Activated CD8-positive, alpha-beta T cell treated with anti-CD3 and anti-CD28 coated beads for 36 hours (primary cell): ENCODE results near the gene TMEFF1. TPM values are rescaled to one million over a fixed set of nuclear protein-coding genes. Genes with fewer than 3 reads are reported as not detected.

Experiments used
- ATAC-seq: fragments of 200-7000 bp; cut with Tn5 transposase; one replicate; pipeline ENCODE4 v1.10.0; 2021; ENCODE audit warnings: mild to moderate bottlenecking, moderate library complexity
- CTCF ChIA-PET: fragments of 350-600 bp; sonication (Branson Sonifier 250); formaldehyde crosslinking; loops from one replicate; lab custom pipeline; 2021; ENCODE audit warnings: antibody characterized with exemption; lab: Charles Lee
- POLR2A ChIA-PET: fragments of 350-600 bp; sonication (Branson Sonifier 250); formaldehyde crosslinking; loops from one replicate; lab custom pipeline; 2021; ENCODE audit warnings: antibody characterized with exemption; lab: Charles Lee
- DNase-seq: peaks from one replicate; pipeline ENCODE4 v3.0.0-alpha.2; 2020
- H3K27ac Mint-ChIP-seq: one replicate; pipeline ENCODE4 v1.8.0; 2021; ENCODE audit warnings: mild to moderate bottlenecking, mixed read lengths
- H3K27me3 Mint-ChIP-seq: one replicate; pipeline ENCODE4 v1.8.0; 2021; ENCODE audit warnings: mixed read lengths
- H3K36me3 Mint-ChIP-seq: one replicate; pipeline ENCODE4 v1.8.0; 2021; ENCODE audit warnings: low read depth, mixed read lengths
- H3K4me1 Mint-ChIP-seq: one replicate; pipeline ENCODE4 v1.8.0; 2021; ENCODE audit warnings: low read depth, mixed read lengths
- H3K4me3 Mint-ChIP-seq: one replicate; pipeline ENCODE4 v1.8.0; 2021; ENCODE audit warnings: mild to moderate bottlenecking, moderate library complexity, mixed read lengths
- H3K9me3 Mint-ChIP-seq: one replicate; pipeline ENCODE4 v1.8.0; 2021; ENCODE audit warnings: mixed read lengths
- intact Hi-C: fragments of 100-400 bp; cut with micrococcal nuclease; formaldehyde crosslinking; loops from one replicate; pipeline ENCODE4 v1.10.0; 2022
- total RNA-seq, 2 experiments: library from RNA; stranded (reverse); gene quantifications; one replicate each; pipeline ENCODE4 v1.2.3, GENCODE V29; 2021
- TF ChIP-seq, protein P1 (sequence below): fragments of 200-600 bp; IDR thresholded peaks from one replicate; pipeline ENCODE4 v1.8.0; 2022; ENCODE audit warnings: antibody characterized with exemption, mild to moderate bottlenecking

The TMEFF1 gene
- total RNA-seq, 2 experiments from 2014 or later, result 0.68 to 0.78 TPM

GRCh38 chr9:100575765-100576386, 102.9 kb downstream of the TMEFF1 start:
- POLR2A ChIA-PET, result no interaction called here
- TF ChIP-seq, protein P1, sequence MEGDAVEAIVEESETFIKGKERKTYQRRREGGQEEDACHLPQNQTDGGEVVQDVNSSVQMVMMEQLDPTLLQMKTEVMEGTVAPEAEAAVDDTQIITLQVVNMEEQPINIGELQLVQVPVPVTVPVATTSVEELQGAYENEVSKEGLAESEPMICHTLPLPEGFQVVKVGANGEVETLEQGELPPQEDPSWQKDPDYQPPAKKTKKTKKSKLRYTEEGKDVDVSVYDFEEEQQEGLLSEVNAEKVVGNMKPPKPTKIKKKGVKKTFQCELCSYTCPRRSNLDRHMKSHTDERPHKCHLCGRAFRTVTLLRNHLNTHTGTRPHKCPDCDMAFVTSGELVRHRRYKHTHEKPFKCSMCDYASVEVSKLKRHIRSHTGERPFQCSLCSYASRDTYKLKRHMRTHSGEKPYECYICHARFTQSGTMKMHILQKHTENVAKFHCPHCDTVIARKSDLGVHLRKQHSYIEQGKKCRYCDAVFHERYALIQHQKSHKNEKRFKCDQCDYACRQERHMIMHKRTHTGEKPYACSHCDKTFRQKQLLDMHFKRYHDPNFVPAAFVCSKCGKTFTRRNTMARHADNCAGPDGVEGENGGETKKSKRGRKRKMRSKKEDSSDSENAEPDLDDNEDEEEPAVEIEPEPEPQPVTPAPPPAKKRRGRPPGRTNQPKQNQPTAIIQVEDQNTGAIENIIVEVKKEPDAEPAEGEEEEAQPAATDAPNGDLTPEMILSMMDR, result no peak
- Mint-ChIP-seq H3K9me3 (no peaks in the 10 kb centered on the region), H3K4me3 (no peak overlapping the region), H3K36me3 (no peaks in the 10 kb centered on the region), H3K27ac (no peak overlapping the region), H3K4me1 (no peaks in the 10 kb centered on the region), H3K27me3 (no peaks in the 10 kb centered on the region)
- intact Hi-C loops, result no loop called here
- DNase-seq, result no peak
- ATAC-seq, result no peak
- CTCF ChIA-PET, result interaction anchor here (0.6 kb wide), 1 partner anchor 19 kb away, joined by 3 read pairs; no protein-coding TSS in a partner anchor

DNA sequence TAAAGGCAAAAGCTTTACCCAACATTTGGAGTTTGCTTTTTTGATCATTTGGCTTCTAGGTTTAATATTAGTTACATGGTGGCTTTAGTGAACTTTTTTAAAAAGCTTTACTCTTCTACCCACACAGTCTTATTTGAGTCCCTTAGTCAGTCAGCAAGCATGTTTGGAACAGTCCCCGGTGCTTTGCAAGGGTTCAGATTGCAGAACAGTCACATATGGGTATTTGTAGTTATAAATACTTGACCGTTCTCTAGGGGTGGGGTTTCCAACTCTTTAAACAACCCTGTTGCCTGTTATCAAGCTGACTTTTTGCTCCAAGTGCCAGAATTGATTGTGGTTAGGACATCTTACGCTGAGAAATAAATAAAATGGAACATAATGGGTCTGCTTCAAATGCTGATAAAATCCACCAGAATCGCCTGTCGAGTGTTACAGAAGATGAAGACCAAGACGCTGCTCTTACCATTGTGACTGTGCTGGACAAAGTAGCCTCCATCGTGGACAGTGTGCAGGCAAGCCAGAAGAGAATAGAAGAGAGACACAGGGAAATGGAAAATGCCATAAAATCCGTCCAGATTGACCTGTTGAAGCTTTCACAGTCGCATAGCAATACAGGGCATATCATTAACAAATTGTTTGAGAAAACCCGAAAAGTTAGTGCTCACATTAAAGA, 105.0 kb downstream of the TMEFF1 start, which contains the start of gene CAVIN4:
TSS of gene CAVIN4 (plus strand) at position 304 of the 673 bp plus-strand sequence. CDS start at position 369, 65 bp downstream.
- ATAC-seq (no peak), DNase-seq (no peak)
- H3K27ac Mint-ChIP-seq, result no peak within 1 kb of the TSS
- TF ChIP-seq, protein P1, result no peak
- intact Hi-C loops, result no loop called here
- no peak within 1 kb of the TSS for H3K4me3 Mint-ChIP-seq
- ChIA-PET CTCF (interaction anchor here (1.0 to 1.3 kb wide), 2 partner anchors 8 to 18 kb away, joined by 3 read pairs; no protein-coding TSS in a partner anchor), POLR2A (no interaction called here)
- no peaks in the 10 kb centered on the region for H3K4me1 Mint-ChIP-seq
- no peaks in the 10 kb centered on the region for H3K9me3 Mint-ChIP-seq
- no peaks in the 10 kb centered on the region for H3K27me3 Mint-ChIP-seq
- no peaks in the 10 kb centered on the region for H3K36me3 Mint-ChIP-seq

DNA sequence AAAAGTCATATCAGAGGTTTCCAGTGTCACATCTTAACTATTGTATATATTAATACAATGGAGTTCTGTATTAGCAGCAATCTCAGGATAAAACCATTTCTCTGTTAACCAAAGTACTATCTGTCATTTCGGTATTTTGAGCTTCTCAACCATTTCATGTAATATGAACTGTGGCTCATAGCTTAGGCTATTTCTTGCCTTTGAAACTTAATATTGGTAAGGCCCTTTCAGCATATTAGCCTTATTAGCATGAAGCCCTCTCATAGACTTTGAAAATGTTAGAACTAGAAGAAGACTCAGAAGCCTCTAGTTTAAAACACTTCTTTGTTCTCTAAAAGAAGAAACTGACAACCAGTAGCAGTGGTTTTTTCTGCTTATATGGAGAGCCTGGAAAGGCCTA, 105.7 kb downstream of the TMEFF1 start:
- H3K27me3 Mint-ChIP-seq, result no peaks in the 10 kb centered on the region
- no peak overlapping the region for H3K4me3 Mint-ChIP-seq
- DNase-seq (no peak), ATAC-seq (no peak)
- POLR2A ChIA-PET, result no interaction called here
- H3K4me1 Mint-ChIP-seq, result no peaks in the 10 kb centered on the region
- no peaks in the 10 kb centered on the region for H3K9me3 Mint-ChIP-seq
- H3K27ac Mint-ChIP-seq, result no peak overlapping the region
- no peaks in the 10 kb centered on the region for H3K36me3 Mint-ChIP-seq
- intact Hi-C loops, result no loop called here
- CTCF ChIA-PET, result no interaction called here
- TF ChIP-seq, protein P1, result no peak

- TF ChIP-seq, protein P1, result no peak
- no peaks in the 10 kb centered on the region for H3K36me3 Mint-ChIP-seq
- no peak overlapping the region for H3K4me3 Mint-ChIP-seq
- no peak overlapping the region for H3K27ac Mint-ChIP-seq
- no peaks in the 10 kb centered on the region for H3K9me3 Mint-ChIP-seq
- DNase-seq (no peak), ATAC-seq (no peak)
- no peaks in the 10 kb centered on the region for H3K4me1 Mint-ChIP-seq
- H3K27me3 Mint-ChIP-seq, result no peaks in the 10 kb centered on the region
- ChIA-PET CTCF (no interaction called here), POLR2A (no interaction called here)
- intact Hi-C loops, result no loop called here
These were observed 106.7 kb downstream of the TMEFF1 start for GRCh38 chr9:100579665-100580064.

DNA sequence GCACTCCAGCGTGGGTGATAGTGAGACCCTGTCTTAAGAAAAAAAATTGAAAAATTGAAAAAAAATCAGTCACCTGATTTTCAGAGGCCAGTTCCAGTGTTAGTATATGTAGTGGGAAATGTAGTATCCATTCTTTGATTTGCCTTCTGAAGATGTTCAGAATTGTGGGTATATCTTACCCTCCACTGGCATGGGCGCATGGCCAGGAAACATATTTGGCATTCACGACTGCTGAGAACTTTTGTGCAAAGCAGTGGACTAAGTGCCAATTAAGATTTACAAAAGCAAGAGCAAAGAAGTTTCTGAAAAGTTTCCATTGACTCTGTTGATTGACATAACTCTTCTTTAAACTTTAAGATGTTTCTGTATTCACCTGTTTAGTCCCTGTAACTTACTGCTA, 107.3 kb downstream of the TMEFF1 start:
- no peak overlapping the region for H3K4me3 Mint-ChIP-seq
- DNase-seq, result no peak
- no peak for ATAC-seq
- no peaks in the 10 kb centered on the region for H3K4me1 Mint-ChIP-seq
- ChIA-PET POLR2A (no interaction called here), CTCF (interaction anchor here (1.2 to 1.9 kb wide), 2 partner anchors 11 to 21 kb away, joined by 3 to 6 read pairs; no protein-coding TSS in a partner anchor)
- intact Hi-C loops, result no loop called here
- no peaks in the 10 kb centered on the region for H3K36me3 Mint-ChIP-seq
- TF ChIP-seq, protein P1, result no peak
- no peak overlapping the region for H3K27ac Mint-ChIP-seq
- H3K27me3 Mint-ChIP-seq, result no peaks in the 10 kb centered on the region
- no peaks in the 10 kb centered on the region for H3K9me3 Mint-ChIP-seq
